Measurements from ENCODE around the gene ANGPTL7. TPM values are rescaled to one million over a fixed set of nuclear protein-coding genes. Genes with fewer than 3 reads are reported as not detected.
"Not testable (repeated sequence)": the region's sequence is repeated elsewhere in the genome, so short reads cannot be mapped to it uniquely, and the experiment has no call there.

Gene ANGPTL7
- total RNA-seq, 3 donors from 2014 or later, result 0.72 to 1.8 TPM; not detected in 1

- no peak overlapping the region for H3K4me3 ChIP-seq
- peaks cover under 1% of the 10 kb centered on the region for H3K4me1 ChIP-seq (ENCODE audit: low read depth)
- intact Hi-C loops (cut with DNase I, micrococcal nuclease), result no loop called here
- H3K9me3 ChIP-seq, result no peaks in the 10 kb centered on the region
- TF ChIP-seq, protein P1, sequence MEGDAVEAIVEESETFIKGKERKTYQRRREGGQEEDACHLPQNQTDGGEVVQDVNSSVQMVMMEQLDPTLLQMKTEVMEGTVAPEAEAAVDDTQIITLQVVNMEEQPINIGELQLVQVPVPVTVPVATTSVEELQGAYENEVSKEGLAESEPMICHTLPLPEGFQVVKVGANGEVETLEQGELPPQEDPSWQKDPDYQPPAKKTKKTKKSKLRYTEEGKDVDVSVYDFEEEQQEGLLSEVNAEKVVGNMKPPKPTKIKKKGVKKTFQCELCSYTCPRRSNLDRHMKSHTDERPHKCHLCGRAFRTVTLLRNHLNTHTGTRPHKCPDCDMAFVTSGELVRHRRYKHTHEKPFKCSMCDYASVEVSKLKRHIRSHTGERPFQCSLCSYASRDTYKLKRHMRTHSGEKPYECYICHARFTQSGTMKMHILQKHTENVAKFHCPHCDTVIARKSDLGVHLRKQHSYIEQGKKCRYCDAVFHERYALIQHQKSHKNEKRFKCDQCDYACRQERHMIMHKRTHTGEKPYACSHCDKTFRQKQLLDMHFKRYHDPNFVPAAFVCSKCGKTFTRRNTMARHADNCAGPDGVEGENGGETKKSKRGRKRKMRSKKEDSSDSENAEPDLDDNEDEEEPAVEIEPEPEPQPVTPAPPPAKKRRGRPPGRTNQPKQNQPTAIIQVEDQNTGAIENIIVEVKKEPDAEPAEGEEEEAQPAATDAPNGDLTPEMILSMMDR (IDR thresholded peaks at IDR 0.05), result no peak
- no peak for DNase-seq
- H3K36me3 ChIP-seq (ENCODE audit: low read depth), result no peaks in the 10 kb centered on the region
- no peak for ATAC-seq
These were observed 10.0 kb upstream of the ANGPTL7 start for GRCh38 chr1:11179125-11179524.

- H3K9me3 ChIP-seq; H3K36me3 ChIP-seq (ENCODE audit: low read depth); ATAC-seq; DNase-seq; intact Hi-C loops (cut with DNase I, micrococcal nuclease); H3K4me1 ChIP-seq (ENCODE audit: low read depth); H3K4me3 ChIP-seq: not testable (repeated sequence)
These were observed 9.4 kb upstream of the ANGPTL7 start for GRCh38 chr1:11179749-11180148.

DNA sequence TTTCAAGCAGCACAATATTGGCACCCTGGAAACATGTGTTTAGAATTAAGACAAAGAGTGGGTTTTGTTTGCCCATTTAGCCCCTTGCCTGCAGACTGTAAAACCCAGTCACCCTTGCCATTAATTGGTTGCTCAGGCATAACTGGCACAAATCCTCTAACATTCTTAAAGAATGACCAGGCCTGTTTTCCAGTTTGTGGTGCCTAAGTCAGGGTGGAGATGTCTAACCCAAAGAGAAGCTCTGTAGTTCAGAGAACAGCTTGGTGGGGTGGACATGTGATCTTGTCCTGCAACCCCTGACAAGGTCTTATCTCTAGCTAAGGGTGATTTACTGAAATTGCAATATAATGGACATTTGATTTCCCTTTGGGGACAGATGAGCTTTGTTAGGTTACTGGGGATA is 8.8 kb upstream of the ANGPTL7 start:
- Histone ChIP-seq H3K4me3 (no peak overlapping the region), H3K4me1 (ENCODE audit: low read depth) (peaks cover 4% of the 10 kb centered on the region), H3K9me3 (no peaks in the 10 kb centered on the region), H3K36me3 (ENCODE audit: low read depth) (no peaks in the 10 kb centered on the region)
- TF ChIP-seq, protein P1 (IDR thresholded peaks at IDR 0.05), result no peak
- intact Hi-C loops (cut with DNase I, micrococcal nuclease), result no loop called here
- ATAC-seq, result no peak
- DNase-seq, result no peak

DNA sequence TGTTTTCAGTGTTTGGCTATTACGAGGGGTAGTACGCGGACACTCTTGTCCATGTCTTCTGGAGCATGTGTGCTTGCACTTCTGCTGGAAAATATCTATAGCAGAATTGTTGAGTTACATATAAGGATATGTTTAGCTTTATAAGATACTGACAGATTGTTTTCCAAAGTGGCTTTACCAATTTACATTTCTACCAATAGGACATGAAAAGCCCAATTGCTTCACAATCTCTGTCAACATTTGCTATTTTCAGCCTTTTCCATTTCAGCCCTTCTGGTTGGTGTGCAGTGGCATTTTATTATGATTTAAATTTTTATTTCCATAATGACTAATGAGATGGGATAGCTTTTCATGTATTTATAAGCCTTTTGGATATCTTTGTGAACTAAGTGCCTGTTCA is 6.3 kb upstream of the ANGPTL7 start:
- intact Hi-C loops (cut with DNase I, micrococcal nuclease), result no loop called here
- Histone ChIP-seq H3K36me3 (ENCODE audit: low read depth) (no peaks in the 10 kb centered on the region), H3K4me3 (no peak overlapping the region), H3K9me3 (no peaks in the 10 kb centered on the region), H3K4me1 (ENCODE audit: low read depth) (peaks cover 4% of the 10 kb centered on the region)
- TF ChIP-seq, protein P1 (IDR thresholded peaks at IDR 0.05), result no peak
- ATAC-seq (no peak), DNase-seq (no peak)

- ATAC-seq (no peak), DNase-seq (no peak)
- Histone ChIP-seq H3K9me3 (no peaks in the 10 kb centered on the region), H3K36me3 (ENCODE audit: low read depth) (no peaks in the 10 kb centered on the region), H3K4me3 (no peak overlapping the region), H3K4me1 (ENCODE audit: low read depth) (peaks cover 4% of the 10 kb centered on the region)
- intact Hi-C loops (cut with DNase I, micrococcal nuclease), result no loop called here
- TF ChIP-seq, protein P1 (IDR thresholded peaks at IDR 0.05), result no peak
These were observed 4.2 kb upstream of the ANGPTL7 start for GRCh38 chr1:11184973-11185372.

DNA sequence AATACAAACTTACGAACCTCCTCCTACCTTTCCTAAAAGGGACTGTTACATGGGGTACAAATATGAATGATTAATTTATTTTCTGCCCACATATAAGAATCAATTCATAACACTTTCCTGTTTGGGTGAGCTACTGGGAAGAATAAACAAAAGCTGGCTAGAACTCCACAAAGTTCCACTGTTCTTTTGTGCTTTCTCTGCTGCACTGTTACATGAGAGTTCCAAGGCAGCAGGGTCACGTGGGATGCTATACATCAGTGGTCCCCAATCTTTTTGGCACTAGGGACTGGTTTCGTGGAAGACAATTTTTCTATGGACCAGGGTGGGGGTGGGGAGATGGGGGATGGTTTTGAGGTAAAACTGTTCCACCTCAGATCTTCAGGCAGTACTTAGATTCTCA is 2.2 kb upstream of the ANGPTL7 start:
- H3K36me3 ChIP-seq (ENCODE audit: low read depth), result no peaks in the 10 kb centered on the region

More for the DNA sequence above, 2.2 kb upstream of the ANGPTL7 start:
- DNase-seq (no peak), ATAC-seq (no peak)
- TF ChIP-seq, protein P1 (IDR thresholded peaks at IDR 0.05), result no peak
- Histone ChIP-seq H3K9me3 (no peaks in the 10 kb centered on the region), H3K4me1 (ENCODE audit: low read depth) (peaks cover 4% of the 10 kb centered on the region), H3K4me3 (no peak overlapping the region)
- intact Hi-C loops (cut with DNase I, micrococcal nuclease), result no loop called here

All from mucosa of descending colon (tissue), 3 donors.